Endodermal cell (in vitro differentiated cells): ENCODE measurements around the gene SLC6A8. TPM values are rescaled to one million over a fixed set of nuclear protein-coding genes. Genes with fewer than 3 reads are reported as not detected.

ENCODE experiments used
- DNase-seq: peaks from one replicate; pipeline ENCODE4 v3.0.0-alpha.2; 2017
- H3K27ac ChIP-seq: 2 replicates; pipeline ENCODE4 v1.5.1; 2013; ENCODE audit warnings: mild to moderate bottlenecking, low read depth, low read length, moderate library complexity
- H3K27me3 ChIP-seq: 2 replicates; pipeline ENCODE4 v1.6.1; 2013; ENCODE audit warnings: mild to moderate bottlenecking, low read length, moderate library complexity; ENCODE audit not compliant: insufficient read depth, control insufficient read depth, poor library complexity, severe bottlenecking
- H3K36me3 ChIP-seq: 2 replicates; pipeline ENCODE4 v1.7.0; 2013; ENCODE audit warnings: mild to moderate bottlenecking, low read length, moderate library complexity; ENCODE audit not compliant: control insufficient read depth, insufficient read depth
- H3K4me1 ChIP-seq: one replicate; pipeline ENCODE4 v1.7.0; 2013; ENCODE audit warnings: low read length; ENCODE audit not compliant: control insufficient read depth, insufficient read depth
- H3K4me3 ChIP-seq: 2 replicates; pipeline ENCODE4 v1.5.1; 2013; ENCODE audit warnings: mild to moderate bottlenecking, low read length, moderate library complexity
- H3K9ac ChIP-seq: 2 replicates; pipeline ENCODE4 v1.6.1; 2013; ENCODE audit warnings: mild to moderate bottlenecking, low read length, moderate library complexity; ENCODE audit not compliant: poor library complexity, severe bottlenecking; ENCODE audit errors: extremely low read depth
- H3K9me3 ChIP-seq: 2 replicates; pipeline ENCODE4 v1.6.1; 2013; ENCODE audit warnings: mild to moderate bottlenecking, low read length, moderate library complexity; ENCODE audit not compliant: control insufficient read depth
- H3K27ac Mint-ChIP-seq: 2 replicates; pipeline ENCODE4 v1.8.0; 2020; ENCODE audit warnings: mixed read lengths
- H3K27me3 Mint-ChIP-seq: 2 replicates; pipeline ENCODE4 v1.8.0; 2021; ENCODE audit warnings: mild to moderate bottlenecking, mixed read lengths; ENCODE audit not compliant: insufficient read depth
- H3K36me3 Mint-ChIP-seq: 2 replicates; pipeline ENCODE4 v1.8.0; 2020; ENCODE audit warnings: low read depth, mixed read lengths
- H3K4me1 Mint-ChIP-seq: 2 replicates; pipeline ENCODE4 v1.8.0; 2020; ENCODE audit warnings: mixed read lengths
- H3K4me3 Mint-ChIP-seq: 2 replicates; pipeline ENCODE4 v1.8.0; 2020; ENCODE audit warnings: mild to moderate bottlenecking, moderate library complexity, mixed read lengths
- H3K9me3 Mint-ChIP-seq: 2 replicates; pipeline ENCODE4 v1.8.0; 2020; ENCODE audit warnings: mild to moderate bottlenecking, mixed read lengths
- CTCF ChIP-seq: fragments of 200-600 bp; sonication (generic); conservative IDR thresholded peaks from 2 replicates; pipeline ENCODE4 v1.5.0; 2021; ENCODE audit warnings: antibody characterized with exemption, mild to moderate bottlenecking
- WGBS, 2 experiments: methylation state at CpG; one replicate each; pipeline versions ENCODE4 v1.1.5 to v1.1.7; 2013; ENCODE audit warnings: missing lambda C conversion rate in 2 of 2, mixed read lengths in 1 of 2; ENCODE audit not compliant: insufficient coverage in 1 of 2, insufficient read length in 1 of 2; 5-methylcytosine and 5-hydroxymethylcytosine counted together
- total RNA-seq, 2 donors: library from RNA; stranded (reverse); fragmentation: NEBNext Ultra II Directional in 1 of 2; extraction: Animal tissue kit (Norgen Biotek cat#: 25700) in 1 of 2; gene quantifications; 2 replicates in 1 of 2; 3 replicates in 1 of 2; pipeline ENCODE4 v1.2.1, GENCODE V29; 2021

The SLC6A8 gene
- total RNA-seq, 2 donors from 2014 or later: 57.6 to 121 TPM

GRCh38 chrX:153650959-153651358 is 36.8 kb upstream of the SLC6A8 start:
- Histone ChIP-seq H3K36me3 (no peaks in the 10 kb centered on the region), H3K27me3 (peaks cover 34% of the 10 kb centered on the region), H3K9ac (no peak overlapping the region), H3K9me3 (no peaks in the 10 kb centered on the region), H3K4me1 (no peaks in the 10 kb centered on the region), H3K27ac (no peak overlapping the region), H3K4me3 (no peak overlapping the region)
- DNase-seq: peak; percentile 23
- TF ChIP-seq CTCF: no peak
- H3K27ac Mint-ChIP-seq: no peak overlapping the region
- peaks cover 62% of the 10 kb centered on the region for H3K9me3 Mint-ChIP-seq
- H3K27me3 Mint-ChIP-seq: peaks cover 28% of the 10 kb centered on the region
- H3K4me1 Mint-ChIP-seq: no peaks in the 10 kb centered on the region
- no peaks in the 10 kb centered on the region for H3K36me3 Mint-ChIP-seq
- 95% methylated on average over 4 of the region's 13 CpGs; no CpG with 5 or more reads in 1 of the 2 experiments for WGBS, 2 experiments
- H3K4me3 Mint-ChIP-seq: no peak overlapping the region

- Histone ChIP-seq H3K4me3 (no peak overlapping the region), H3K36me3 (no peaks in the 10 kb centered on the region), H3K9ac (no peak overlapping the region), H3K27me3 (peaks cover 27% of the 10 kb centered on the region), H3K27ac (no peak overlapping the region), H3K9me3 (no peaks in the 10 kb centered on the region), H3K4me1 (no peaks in the 10 kb centered on the region)
- H3K9me3 Mint-ChIP-seq: peaks cover 60% of the 10 kb centered on the region
- TF ChIP-seq CTCF: peak; percentile 62
- DNase-seq: peak; percentile 67
- no peaks in the 10 kb centered on the region for H3K4me1 Mint-ChIP-seq
- WGBS, 2 experiments: 20 to 85% methylated on average over 1 to 9 of the region's 9 CpGs
- no peaks in the 10 kb centered on the region for H3K36me3 Mint-ChIP-seq
- H3K27me3 Mint-ChIP-seq: peaks cover 23% of the 10 kb centered on the region
- H3K4me3 Mint-ChIP-seq: no peak overlapping the region
- no peak overlapping the region for H3K27ac Mint-ChIP-seq
Observed at GRCh38 chrX:153651540-153652079, 36.1 kb upstream of the SLC6A8 start.

- no peak for DNase-seq
- H3K36me3 Mint-ChIP-seq: no peaks in the 10 kb centered on the region
- peaks cover 71% of the 10 kb centered on the region for H3K9me3 Mint-ChIP-seq
Observed at GRCh38 chrX:153653556-153653955, 34.2 kb upstream of the SLC6A8 start.

More at GRCh38 chrX:153653556-153653955, 34.2 kb upstream of the SLC6A8 start:
- H3K27me3 ChIP-seq: peaks cover 9% of the 10 kb centered on the region
- no peaks in the 10 kb centered on the region for H3K36me3 ChIP-seq
- no peak overlapping the region for H3K27ac ChIP-seq
- TF ChIP-seq CTCF: no peak
- no peak overlapping the region for H3K9ac ChIP-seq
- H3K27ac Mint-ChIP-seq: no peak overlapping the region
- H3K9me3 ChIP-seq: no peaks in the 10 kb centered on the region
- no peak overlapping the region for H3K4me3 Mint-ChIP-seq
- H3K4me3 ChIP-seq: no peak overlapping the region
- no peaks in the 10 kb centered on the region for H3K4me1 ChIP-seq
- H3K27me3 Mint-ChIP-seq: peaks cover 19% of the 10 kb centered on the region
- no peaks in the 10 kb centered on the region for H3K4me1 Mint-ChIP-seq
- 67 to 98% methylated on average over 1 to 2 of the region's 2 CpGs for WGBS, 2 experiments
